Heart left ventricle (tissue), 13 donors: Measurements from ENCODE around the gene SMCO3.

Experiments
- POLR2A ChIP-seq, 2 donors: fragments of 450-650 bp; IDR thresholded peaks; one replicate each; pipeline ENCODE4 v1.6.1; 2017; ENCODE audit warnings: antibody characterized with exemption in 2 of 2, mild to moderate bottlenecking in 2 of 2, moderate library complexity in 2 of 2
- TF ChIP-seq, protein P1 (sequence below), 12 donors: fragments of 200-600 bp; sonication (generic) in 4 of 12; IDR thresholded peaks; one replicate each; pipeline versions ENCODE4 v1.5.0 to v1.8.0; 2018 to 2022; ENCODE audit warnings: antibody characterized with exemption in 12 of 12, mild to moderate bottlenecking in 5 of 12
- donor health status: ischemic (EF 13 %, LVEDD 7.1; RV severe dilation, severe dysfunction).
- donor health status: DM: no; HTN: yes; CAD: no.
- donor health status: DM: no; HTN: no; CAD: no.
- donor health status: ischemic (EF 25% LVEDD 6.9; RV normal size, moderate dysfunction).
- donor health status: ischemic (EF 25% LVEDD 5.7; RV mildly dilated, moderate dysfunction).
- donor health status: ischemic (EF 35%, LVEDD 5.7; RV mildly dilated, moderate dysfunction).
- donor health status: nonischemic (EF 11% LVEDD 7.7; RV severe dilation, severe dysfunction).
- donor health status: DM: yes; HTN: yes; CAD: no.
- donor health status: PGD.
- donor health status: ischemic (EF 29% LVEDD 5.4; RV normal size, mild dysfunction).
- donor health status: nonischemic (EF 23%, LVEDD 6.1; RV moderate dilation, normal function).

DNA sequence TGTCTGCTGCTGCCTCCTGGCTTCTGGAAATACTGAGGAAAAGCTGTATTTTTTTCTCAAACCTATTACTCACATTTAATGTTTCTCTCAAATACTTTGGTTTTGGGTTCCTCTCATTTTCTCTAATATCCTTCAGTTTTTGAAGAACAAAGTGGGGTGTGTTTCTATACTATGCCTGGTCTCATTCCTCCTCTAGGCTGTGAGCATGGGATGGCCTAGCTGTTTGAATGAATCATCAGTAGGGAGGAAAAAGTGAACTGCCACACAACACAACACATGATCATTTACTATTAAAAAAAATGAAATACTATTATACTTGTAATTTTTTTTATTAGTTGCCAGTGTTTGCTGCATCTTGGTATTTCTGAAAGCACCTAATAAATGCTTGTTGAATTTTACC is 11.3 kb upstream of the SMCO3 start:
- TF ChIP-seq, protein P1, sequence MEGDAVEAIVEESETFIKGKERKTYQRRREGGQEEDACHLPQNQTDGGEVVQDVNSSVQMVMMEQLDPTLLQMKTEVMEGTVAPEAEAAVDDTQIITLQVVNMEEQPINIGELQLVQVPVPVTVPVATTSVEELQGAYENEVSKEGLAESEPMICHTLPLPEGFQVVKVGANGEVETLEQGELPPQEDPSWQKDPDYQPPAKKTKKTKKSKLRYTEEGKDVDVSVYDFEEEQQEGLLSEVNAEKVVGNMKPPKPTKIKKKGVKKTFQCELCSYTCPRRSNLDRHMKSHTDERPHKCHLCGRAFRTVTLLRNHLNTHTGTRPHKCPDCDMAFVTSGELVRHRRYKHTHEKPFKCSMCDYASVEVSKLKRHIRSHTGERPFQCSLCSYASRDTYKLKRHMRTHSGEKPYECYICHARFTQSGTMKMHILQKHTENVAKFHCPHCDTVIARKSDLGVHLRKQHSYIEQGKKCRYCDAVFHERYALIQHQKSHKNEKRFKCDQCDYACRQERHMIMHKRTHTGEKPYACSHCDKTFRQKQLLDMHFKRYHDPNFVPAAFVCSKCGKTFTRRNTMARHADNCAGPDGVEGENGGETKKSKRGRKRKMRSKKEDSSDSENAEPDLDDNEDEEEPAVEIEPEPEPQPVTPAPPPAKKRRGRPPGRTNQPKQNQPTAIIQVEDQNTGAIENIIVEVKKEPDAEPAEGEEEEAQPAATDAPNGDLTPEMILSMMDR (IDR thresholded peaks at IDR 0.05): no peak
- no peak for TF ChIP-seq POLR2A (IDR thresholded peaks at IDR 0.05)
